Smooth muscle cell (in vitro differentiated cells): ENCODE results near the gene HS3ST3A1. TPM values are rescaled to one million over a fixed set of nuclear protein-coding genes. Genes with fewer than 3 reads are reported as not detected.

Experiments used
- DNase-seq: peaks from one replicate; lab custom pipeline; 2025; ENCODE audit not compliant: unreplicated experiment; lab: John Stamatoyannopoulos, UW
- H2AFZ ChIP-seq: fragments of 200-600 bp; sonication (generic); 2 replicates; pipeline ENCODE4 v1.6.0; 2016; ENCODE audit warnings: antibody characterized with exemption, low read depth, mild to moderate bottlenecking
- H3F3A ChIP-seq: fragments of 200-600 bp; sonication (generic); 2 replicates; pipeline ENCODE4 v1.6.0; 2017; ENCODE audit warnings: antibody characterized with exemption, low read depth
- H3K27ac ChIP-seq: fragments of 200-600 bp; sonication (generic); 2 replicates; pipeline ENCODE4 v1.5.1; 2016; ENCODE audit warnings: low read depth, mild to moderate bottlenecking
- H3K27me3 ChIP-seq: fragments of 200-600 bp; sonication (generic); 2 replicates; pipeline ENCODE4 v1.6.1; 2016; ENCODE audit warnings: low read depth, mild to moderate bottlenecking
- H3K36me3 ChIP-seq: fragments of 200-600 bp; sonication (generic); 2 replicates; pipeline ENCODE4 v1.5.1; 2016; ENCODE audit warnings: low read depth
- H3K4me1 ChIP-seq: fragments of 200-600 bp; sonication (generic); 2 replicates; pipeline ENCODE4 v1.5.1; 2016; ENCODE audit warnings: low read depth
- H3K4me2 ChIP-seq: fragments of 200-600 bp; sonication (generic); 2 replicates; pipeline ENCODE4 v1.6.0; 2016; ENCODE audit warnings: mild to moderate bottlenecking
- H3K4me3 ChIP-seq: fragments of 200-600 bp; sonication (generic); 2 replicates; pipeline ENCODE4 v1.5.1; 2016; ENCODE audit warnings: mild to moderate bottlenecking
- H3K79me2 ChIP-seq: fragments of 200-600 bp; sonication (generic); 2 replicates; pipeline ENCODE4 v1.6.0; 2016; ENCODE audit warnings: low read depth, mild to moderate bottlenecking
- H3K9ac ChIP-seq: fragments of 200-600 bp; sonication (generic); 2 replicates; pipeline ENCODE4 v1.6.0; 2016; ENCODE audit warnings: low read depth
- H3K9me3 ChIP-seq: fragments of 200-600 bp; sonication (generic); replicated peaks from 2 replicates; pipeline ENCODE4 v1.5.1; 2016; ENCODE audit warnings: low read depth
- H4K20me1 ChIP-seq: fragments of 200-600 bp; sonication (generic); 2 replicates; pipeline ENCODE4 v1.6.0; 2016; ENCODE audit warnings: low read depth
- CTCF ChIP-seq: fragments of 200-600 bp; sonication (generic); IDR thresholded peaks from 2 replicates; pipeline ENCODE4 v1.5.1; 2017; ENCODE audit warnings: borderline replicate concordance, mild to moderate bottlenecking, antibody characterized with exemption; ENCODE audit not compliant: insufficient read depth, poor library complexity, severe bottlenecking
- WGBS: methylation state at CpG from one replicate; pipeline ENCODE4 v1.1.7; 2016; ENCODE audit warnings: low lambda C conversion rate; 5-methylcytosine and 5-hydroxymethylcytosine counted together
- polyA plus RNA-seq: library from polyadenylated mRNA; unstranded; fragments of >200 nt; fragmentation: Nextera tagmentation; extraction: Ambion mirVana; gene quantifications from 2 replicates; pipeline ENCODE4 v1.2.1, GENCODE V29; 2016
- total RNA-seq: library from RNA; depleted of rRNA; stranded (reverse); fragments of >200 nt; gene quantifications from 2 replicates; pipeline ENCODE4 v1.2.3, GENCODE V29; 2014

Gene HS3ST3A1
- total and polyA plus RNA-seq, 2 experiments from 2014 or later = 19.5 to 25.1 TPM

GRCh38 chr17:13508896-13509295 is 92.8 kb downstream of the HS3ST3A1 start:
- DNase-seq = no peak
- Histone ChIP-seq H2AFZ (no peak overlapping the region), H3K4me2 (peak overlapping the region; percentile 63), H3K27me3 (no peaks in the 10 kb centered on the region), H3K4me1 (peaks cover 28% of the 10 kb centered on the region), H3F3A (peaks cover 4% of the 10 kb centered on the region), H4K20me1 (no peaks in the 10 kb centered on the region), H3K79me2 (peaks cover 18% of the 10 kb centered on the region), H3K27ac (peak overlapping the region; percentile 52), H3K9ac (no peak overlapping the region), H3K36me3 (no peaks in the 10 kb centered on the region), H3K4me3 (no peak overlapping the region), H3K9me3 (no peaks in the 10 kb centered on the region)
- TF ChIP-seq CTCF = no peak
- 92% methylated on average over 2 of the region's 2 CpGs for WGBS

- Histone ChIP-seq H4K20me1 (no peaks in the 10 kb centered on the region), H3K79me2 (peaks cover 25% of the 10 kb centered on the region), H3K36me3 (no peaks in the 10 kb centered on the region), H2AFZ (no peak overlapping the region), H3K27ac (no peak overlapping the region), H3K4me1 (peaks cover 6% of the 10 kb centered on the region), H3K27me3 (no peaks in the 10 kb centered on the region), H3K9ac (no peak overlapping the region), H3K4me2 (no peak overlapping the region), H3F3A (no peaks in the 10 kb centered on the region), H3K4me3 (no peak overlapping the region), H3K9me3 (no peaks in the 10 kb centered on the region)
- no peak for TF ChIP-seq CTCF
- WGBS = 99% methylated on average over 6 of the region's 6 CpGs
- no peak for DNase-seq
Observed at GRCh38 chr17:13503526-13503925, 98.2 kb downstream of the HS3ST3A1 start.

- H3K27me3 ChIP-seq = no peaks in the 10 kb centered on the region
- no peak overlapping the region for H3K27ac ChIP-seq
- no peaks in the 10 kb centered on the region for H3F3A ChIP-seq
- no peak for DNase-seq
- H4K20me1 ChIP-seq = no peaks in the 10 kb centered on the region
- no peak overlapping the region for H3K4me2 ChIP-seq
- no peak for TF ChIP-seq CTCF
- 97% methylated on average over 2 of the region's 2 CpGs for WGBS
- H3K79me2 ChIP-seq = peaks cover 21% of the 10 kb centered on the region
- H2AFZ ChIP-seq = no peak overlapping the region
- no peak overlapping the region for H3K4me3 ChIP-seq
- no peaks in the 10 kb centered on the region for H3K9me3 ChIP-seq
- H3K4me1 ChIP-seq = no peaks in the 10 kb centered on the region
- no peaks in the 10 kb centered on the region for H3K36me3 ChIP-seq
- H3K9ac ChIP-seq = no peak overlapping the region
Observed at GRCh38 chr17:13502263-13502662, 99.5 kb downstream of the HS3ST3A1 start.

- H3K27me3 ChIP-seq = no peaks in the 10 kb centered on the region
- no peaks in the 10 kb centered on the region for H3K4me1 ChIP-seq
- no peaks in the 10 kb centered on the region for H3F3A ChIP-seq
- no peak overlapping the region for H2AFZ ChIP-seq
- no peaks in the 10 kb centered on the region for H3K36me3 ChIP-seq
- no peak overlapping the region for H3K9ac ChIP-seq
- H3K9me3 ChIP-seq = no peaks in the 10 kb centered on the region
- no peak for DNase-seq
- TF ChIP-seq CTCF = no peak
- peaks cover 20% of the 10 kb centered on the region for H3K79me2 ChIP-seq
- H3K4me2 ChIP-seq = no peak overlapping the region
- H4K20me1 ChIP-seq = no peaks in the 10 kb centered on the region
- 98% methylated on average over 7 of the region's 7 CpGs for WGBS
- no peak overlapping the region for H3K4me3 ChIP-seq
- no peak overlapping the region for H3K27ac ChIP-seq
Observed at GRCh38 chr17:13500947-13501346, 100.8 kb downstream of the HS3ST3A1 start.
